CD4-positive, alpha-beta T cell treated with Interleukin-15 for 1 hour (primary cell): Measurements from ENCODE around the gene LDLRAD2.
"Not testable (repeated sequence)": the region's sequence is repeated elsewhere in the genome, so short reads cannot be mapped to it uniquely, and the experiment has no call there.

ENCODE experiments used
- DNase-seq: peaks from one replicate; pipeline ENCODE4 v3.0.0-alpha.2; 2020

Gene LDLRAD2

DNA sequence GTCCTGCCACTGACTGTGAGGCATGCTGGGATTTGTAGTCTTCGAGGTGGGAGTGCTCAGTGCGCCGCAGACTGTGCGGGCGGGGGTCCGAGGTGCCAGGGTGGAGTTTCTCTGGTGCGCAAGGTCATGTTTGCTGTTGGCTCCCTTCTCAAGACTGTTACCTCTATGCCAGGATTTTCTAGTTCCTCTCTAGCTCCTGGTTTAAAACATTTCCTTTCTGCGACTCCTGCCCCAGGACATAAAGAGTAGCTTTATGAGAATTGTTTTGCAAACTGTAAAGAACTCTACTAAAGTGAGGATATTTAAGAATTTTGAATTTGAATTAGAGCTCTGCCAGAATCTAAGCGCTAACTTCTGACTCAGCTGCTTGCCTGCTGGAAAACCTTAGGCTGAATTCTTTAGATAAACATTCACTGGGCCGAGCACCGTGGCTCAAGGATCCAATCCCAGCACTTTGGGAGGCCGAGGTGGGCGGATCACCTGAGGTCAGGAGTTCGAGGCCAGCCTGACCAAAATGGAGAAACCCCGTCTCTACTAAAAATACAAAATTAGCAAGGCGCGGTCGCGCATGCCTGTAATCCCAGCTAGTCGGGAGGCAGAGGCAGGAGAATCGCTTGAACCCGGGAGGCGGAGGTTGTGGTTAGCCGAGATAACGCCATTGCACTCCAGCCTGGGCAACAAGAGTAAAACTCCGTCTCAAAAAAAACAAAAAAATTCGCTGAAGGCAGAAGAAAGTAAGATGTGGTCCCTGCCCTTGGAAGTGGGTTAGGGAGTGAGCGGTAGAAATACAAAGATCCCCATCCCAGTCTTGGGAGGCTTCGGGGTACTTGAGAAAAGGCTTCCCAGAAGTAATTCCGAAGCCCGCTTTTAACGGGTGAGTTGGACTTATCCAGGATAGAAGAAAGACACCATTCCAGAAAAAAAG is 28.1 kb upstream of the LDLRAD2 start:
- no peak for DNase-seq

DNA sequence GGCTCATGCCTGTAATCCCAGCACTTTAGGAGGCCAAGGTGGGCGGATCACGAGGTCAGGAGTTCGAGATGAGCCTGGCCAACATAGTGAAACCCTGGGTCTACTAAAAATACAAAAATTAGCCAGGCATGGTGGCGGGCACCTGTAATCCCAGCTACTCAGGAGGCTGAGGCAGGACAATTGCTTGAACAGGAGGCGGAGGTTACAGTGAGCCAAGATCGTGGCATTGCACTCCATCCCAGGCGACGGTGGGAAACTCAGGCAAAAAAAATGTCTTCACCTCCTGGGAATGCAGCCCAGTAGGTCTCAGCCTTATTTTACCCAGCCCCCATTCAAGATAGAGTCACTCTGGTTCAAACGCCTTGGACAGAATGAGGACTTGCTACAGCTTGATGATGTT is 26.3 kb upstream of the LDLRAD2 start:
- not testable (repeated sequence) for DNase-seq

DNA sequence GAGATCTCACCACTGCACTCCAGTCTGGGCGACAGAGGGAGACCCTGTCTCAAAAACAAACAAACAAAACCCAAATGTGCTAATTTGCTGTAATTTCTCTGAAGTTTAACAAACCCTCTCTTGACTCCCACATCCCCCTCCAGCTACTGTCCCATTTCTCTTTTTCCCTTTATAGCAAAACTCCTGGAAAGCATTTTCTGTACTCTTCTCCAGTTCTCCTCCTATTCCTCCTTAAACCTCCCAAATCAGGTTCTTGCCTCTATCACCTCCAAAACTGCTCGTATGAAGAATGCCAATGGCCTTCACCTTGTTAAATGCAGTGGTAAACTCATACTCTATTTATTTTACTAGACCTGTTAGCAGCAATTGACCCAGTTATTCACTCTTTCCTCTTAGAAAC is 25.4 kb upstream of the LDLRAD2 start:
- DNase-seq, result no peak

DNA sequence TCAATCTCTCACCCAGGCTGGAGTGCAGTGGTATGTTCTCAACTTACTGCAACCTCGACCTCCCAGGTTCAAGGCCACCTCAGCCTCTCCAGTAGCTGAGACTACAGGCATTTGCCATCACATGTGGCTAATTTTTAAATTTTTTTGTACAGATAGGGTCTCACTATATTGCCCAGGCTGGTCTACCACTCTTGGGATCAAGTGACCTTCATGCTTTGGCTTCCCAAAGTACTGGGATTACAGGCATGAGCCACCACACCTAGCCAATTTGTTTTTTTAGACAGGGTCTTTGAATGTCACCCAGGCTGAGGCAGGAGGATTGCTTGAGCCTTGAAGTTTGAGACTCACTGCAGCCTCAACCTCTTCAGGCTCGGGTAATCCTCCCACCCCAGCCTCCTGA is 19.0 kb upstream of the LDLRAD2 start:
- no peak for DNase-seq

DNA sequence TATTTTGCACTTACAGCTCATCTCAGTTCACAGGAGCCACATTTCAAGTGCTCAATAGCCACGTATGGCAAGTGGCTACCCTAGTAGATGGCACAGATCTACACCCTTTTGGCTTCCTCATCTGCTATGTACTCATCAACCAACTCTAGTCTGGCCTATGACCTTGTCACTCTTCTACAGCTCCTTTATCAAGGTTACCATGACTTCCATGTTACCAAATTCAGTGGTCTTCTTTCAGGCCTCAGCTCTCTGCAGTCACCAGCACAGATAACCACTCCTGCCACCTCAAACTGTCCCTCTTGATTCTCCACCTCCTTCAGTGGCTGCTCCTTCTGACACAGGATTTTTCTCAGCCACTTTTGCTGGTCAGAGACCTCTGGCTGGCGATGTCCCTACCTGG is 17.4 kb upstream of the LDLRAD2 start:
- no peak for DNase-seq

DNA sequence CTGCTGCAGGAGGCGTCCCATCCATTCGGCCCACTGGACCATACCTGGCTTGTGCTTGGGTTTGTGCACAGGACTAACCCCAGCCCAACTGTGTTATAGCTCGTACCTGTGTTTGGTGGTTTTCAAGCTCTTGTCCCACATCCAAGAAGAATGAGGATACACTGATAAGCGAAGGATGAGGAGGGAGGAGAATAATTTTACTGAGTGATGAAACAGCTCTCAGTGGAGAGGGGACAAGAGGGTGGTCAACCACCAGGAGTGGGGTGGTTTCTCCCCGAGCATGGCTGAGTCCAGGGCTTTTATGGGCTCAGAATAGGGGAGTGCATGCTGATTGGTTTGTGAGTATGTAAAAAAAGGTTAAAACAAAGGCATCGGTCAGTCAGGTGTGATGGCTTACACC is 17.0 kb upstream of the LDLRAD2 start:
- no peak for DNase-seq

DNA sequence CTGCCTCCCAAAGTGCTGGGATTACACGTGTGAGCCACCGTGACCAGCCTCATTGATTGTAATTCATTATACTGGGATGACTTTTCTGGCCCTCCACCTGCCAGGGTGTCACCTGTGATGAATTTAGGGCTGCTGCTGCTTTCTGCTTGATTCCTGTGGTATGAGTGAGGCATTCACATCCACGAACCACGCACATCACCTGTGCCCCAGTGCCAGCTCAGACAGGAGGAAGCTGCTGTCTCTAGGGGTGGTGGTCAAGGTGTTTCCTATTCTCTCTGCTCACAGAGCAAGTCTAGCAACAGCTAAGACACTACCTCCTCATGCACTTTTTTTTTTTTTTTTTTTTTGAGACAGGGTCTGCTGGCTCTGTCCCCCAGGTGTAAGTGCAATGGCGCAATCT is 12.3 kb upstream of the LDLRAD2 start:
- DNase-seq, result no peak

DNA sequence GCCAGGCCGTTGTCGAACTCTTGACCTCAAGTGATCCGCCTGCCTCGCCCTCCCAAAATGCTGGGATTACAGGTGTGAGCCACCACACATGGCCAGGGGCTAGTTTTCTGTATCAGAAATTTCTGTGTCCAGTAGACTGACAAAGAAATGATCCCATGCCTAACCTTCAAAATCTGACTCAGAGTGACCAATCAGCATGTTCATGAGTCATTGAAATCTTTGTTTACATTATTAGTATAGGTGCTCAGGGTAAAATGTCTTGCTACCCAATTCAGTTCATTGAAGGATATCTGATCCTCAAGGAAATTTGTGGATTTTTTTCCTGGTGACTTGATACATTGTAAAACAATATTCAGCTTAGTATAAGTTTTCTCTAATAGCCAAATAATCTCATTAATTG is 11.0 kb upstream of the LDLRAD2 start:
- DNase-seq, result no peak

DNA sequence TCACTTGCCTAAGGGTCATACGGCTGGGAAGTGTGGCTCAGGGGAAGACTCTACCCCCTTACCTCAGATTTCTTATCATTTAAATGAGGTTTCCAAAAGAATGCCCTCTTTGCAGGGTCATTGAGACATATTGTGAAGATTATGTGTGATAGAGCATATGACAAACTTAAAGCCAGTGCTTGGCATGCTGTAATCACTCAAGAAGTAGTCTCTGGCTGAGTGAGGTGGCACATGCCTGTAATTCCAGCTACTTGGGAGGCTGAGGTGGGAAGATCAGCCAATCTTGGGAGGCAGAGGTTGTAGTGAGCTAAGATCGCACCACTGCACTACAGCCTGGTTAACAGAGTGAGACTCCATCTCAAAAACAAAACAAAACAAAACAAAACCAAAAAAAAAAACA is 7.5 kb upstream of the LDLRAD2 start:
- DNase-seq, result no peak

DNA sequence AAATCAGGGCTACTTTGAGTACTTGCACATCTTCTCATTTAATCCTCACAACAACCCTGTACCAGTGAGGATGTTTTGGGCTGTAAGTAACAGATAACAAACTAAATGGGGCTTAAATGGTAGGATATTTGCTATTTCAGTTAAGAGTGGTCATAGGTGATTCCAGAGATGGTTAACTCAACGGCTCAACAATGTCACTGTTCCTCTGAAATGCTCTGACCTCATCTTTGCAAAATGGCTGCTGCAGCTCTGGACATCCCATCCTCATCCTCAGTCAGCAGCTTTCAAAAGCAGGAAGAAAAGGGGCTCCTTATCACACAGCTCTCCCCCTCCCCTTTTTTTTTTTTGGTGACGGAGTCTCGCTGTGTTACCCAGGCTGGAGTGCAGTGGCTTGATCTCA is 1.5 kb downstream of the LDLRAD2 start:
- DNase-seq, result no peak

DNA sequence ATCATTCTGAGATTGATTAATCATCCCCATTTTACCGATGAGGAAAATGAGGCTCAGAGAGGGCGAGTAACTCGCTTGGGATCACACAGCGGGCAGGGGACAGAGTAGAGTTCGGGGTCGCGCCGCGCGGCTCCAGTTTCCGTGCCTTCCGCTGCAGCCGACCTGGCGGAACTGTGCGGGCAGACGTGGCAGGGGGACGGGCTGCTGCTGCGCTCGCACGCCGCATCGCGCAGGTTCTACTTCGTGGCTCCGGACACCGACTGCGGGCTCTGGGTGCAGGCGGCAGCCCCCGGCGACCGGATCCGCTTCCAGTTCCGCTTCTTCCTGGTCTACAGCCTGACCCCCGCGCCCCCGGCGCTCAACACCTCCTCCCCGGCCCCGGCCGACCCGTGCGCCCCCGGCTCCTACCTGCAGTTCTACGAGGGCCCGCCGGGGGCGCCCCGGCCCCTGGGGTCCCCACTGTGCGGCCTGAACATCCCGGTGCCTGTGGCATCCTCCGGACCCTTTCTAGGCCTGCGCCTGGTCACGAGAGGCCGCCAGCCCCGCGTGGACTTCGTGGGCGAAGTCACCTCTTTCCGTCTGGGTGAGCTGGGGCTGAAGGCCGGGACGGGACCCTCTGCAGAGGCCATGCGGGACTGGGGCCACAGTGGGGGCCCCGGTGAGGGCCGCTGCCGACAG is 2.3 kb downstream of the LDLRAD2 start:
- DNase-seq, result peak; percentile 24

DNA sequence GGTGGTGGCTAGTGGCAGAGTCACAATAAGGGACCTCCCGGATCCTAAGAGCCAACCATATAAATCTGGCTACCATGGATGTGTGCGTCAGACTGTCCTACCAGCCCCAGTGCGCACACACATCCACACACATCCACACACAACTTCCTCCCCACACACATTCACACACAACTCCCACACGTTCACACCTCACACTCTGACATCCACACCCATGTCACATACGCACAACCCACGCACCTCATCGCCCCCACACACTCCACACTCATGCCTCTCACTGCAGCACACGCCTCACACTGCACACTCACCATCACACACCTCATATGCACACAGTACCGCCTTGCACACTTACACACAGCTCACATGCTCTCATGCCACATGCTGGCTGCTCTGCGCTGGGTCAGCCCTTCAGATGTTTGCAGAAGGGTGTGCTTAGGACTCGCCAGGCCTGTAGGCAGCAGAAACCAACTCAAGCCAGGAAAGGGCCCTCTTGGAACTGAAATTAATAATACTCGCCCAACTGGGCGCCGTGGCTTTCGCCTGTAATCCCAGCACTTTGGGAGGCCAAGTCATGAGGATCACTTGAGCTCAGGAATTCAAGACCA is 3.0 kb downstream of the LDLRAD2 start:
- no peak for DNase-seq

DNA sequence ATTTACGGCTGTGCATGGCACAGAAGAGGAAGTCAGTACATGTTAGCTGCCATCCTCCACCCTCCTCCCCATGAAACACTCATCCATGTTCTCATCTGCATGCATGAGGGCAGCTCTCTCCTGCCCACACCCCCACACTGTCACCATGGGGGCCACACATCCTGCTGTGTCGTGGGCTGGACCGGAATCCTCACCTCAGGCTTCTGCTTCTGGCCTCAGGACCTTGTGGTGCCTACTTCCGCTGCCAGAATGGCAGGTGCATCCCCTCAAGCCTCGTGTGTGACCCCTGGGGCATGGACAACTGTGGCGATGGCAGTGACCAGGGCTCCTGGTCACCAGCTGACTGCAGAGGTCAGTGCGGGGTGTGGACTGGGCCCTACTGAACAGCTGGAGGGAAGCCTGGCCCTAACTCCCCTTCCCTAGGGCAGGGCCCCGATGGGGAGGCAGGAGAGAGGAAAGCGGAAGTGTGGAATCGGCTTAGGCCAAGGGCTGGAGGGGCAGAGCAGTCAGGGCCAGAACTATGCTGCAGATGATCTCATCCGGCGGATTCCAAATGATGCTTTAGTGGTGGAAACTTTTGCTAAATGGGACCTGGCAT is 3.8 kb downstream of the LDLRAD2 start:
- peak; percentile 36 for DNase-seq

DNA sequence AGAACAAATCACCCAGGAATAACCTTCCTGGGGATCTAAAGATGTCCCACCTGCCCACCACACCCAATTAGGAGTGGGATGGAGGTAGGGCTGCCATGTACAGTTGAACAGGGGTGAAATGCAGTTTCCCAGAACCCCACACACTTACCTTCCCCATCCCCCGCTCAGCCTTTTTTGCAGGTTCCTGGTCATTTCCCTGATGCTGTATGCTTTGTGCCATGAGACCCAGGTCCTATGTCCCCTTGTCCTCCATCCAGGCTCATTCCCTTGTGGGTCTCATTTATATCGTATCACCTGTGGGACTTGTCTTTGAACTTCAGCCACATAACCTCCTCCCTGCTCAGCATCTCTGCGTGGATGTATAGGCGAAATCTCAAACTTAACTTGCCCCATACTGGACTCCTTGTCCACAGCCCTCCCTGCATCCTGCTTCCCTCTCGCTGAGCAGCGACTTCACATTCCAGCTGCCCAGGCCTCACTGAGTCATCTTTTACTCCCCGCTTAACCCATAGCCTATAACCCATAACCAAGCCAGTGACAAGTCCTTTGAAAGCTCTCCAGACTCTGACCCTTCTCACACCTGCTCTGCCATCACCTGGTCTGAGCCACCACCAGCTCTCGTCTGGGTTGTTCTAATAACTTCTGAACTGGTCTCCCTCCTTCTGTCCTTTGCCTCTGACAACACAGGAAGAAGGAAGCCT is 4.7 kb downstream of the LDLRAD2 start:
- no peak for DNase-seq

DNA sequence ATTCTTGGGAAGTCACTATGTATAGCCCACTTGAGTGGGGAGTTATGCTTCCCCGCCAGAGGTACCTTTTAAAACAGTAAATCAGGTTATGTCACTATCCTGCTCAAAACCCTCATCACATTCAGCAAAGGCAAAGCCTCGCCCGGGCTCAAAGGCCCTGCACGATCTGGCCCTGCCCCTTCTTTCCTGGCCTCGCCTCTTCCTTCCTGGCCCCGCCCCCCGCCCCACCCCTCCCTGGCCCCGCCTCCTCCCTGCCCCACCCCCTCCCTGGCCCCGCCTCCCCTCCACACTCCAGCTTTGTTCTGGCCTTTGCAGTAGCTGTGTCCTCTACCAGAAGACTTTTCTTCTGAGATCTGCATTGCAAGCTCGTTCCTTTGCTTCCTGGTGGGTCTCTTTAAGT is 6.6 kb downstream of the LDLRAD2 start:
- DNase-seq, result peak; percentile 32

DNA sequence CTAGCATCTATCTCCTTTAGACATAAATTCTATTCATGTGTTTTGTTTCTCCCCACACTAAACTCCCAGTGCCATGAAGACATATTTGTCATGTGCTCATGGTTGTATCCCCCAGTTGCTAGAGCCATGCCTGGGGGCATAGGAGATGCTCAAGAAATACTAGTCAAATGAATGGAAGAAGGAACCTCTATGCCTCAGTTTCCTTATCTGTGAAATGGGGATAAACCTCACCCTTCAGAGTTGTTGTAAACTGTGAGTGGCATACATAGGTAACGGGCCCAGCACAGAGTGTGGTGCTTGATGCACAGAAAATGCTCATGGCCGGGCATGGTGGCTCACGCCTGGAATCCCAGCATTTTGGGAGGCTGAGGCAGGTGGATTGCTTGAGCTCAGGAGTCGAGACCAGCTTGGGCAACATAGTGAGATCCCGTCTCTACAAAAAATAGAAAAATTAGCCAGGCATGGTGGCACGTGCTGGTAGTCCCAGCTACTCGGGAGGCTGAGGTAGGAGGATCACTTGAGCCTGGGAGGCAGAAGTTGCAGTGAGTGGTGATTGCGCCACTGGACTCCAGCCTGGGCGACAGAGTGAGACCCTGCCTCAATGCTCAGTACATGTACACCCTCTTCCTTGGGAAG is 8.7 kb downstream of the LDLRAD2 start:
- DNase-seq, result no peak

DNA sequence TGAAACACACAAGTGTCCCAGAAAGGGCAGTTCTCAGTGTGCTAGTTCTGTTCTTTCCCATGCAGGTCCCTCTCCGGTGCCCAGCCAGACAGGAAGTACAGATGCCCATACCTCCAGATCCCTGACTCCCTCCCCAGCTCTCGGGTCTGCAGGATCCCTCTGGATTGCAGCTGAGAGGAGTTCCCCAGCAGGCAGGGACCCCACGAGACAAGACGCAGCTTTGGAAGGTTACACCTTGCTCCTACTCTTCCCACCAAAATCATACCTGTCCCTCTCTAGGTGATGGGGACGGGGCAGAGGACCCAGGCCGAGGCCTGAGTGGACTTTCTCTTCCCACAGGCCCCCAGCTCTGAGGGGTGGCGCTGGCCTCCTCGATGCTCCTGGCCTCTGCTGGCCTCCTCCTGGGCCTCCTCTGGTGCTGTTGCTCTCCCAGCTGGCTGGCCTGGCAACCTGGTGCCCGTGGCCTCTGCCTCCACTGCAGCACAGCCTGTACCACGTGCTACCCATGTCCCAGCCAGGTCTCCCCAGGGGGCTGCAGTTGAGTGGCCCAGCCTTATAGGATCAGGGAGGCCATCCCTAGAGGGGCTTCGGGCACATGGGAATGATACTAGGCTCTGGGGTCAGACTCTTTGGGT is 9.4 kb downstream of the LDLRAD2 start:
- DNase-seq, result no peak

DNA sequence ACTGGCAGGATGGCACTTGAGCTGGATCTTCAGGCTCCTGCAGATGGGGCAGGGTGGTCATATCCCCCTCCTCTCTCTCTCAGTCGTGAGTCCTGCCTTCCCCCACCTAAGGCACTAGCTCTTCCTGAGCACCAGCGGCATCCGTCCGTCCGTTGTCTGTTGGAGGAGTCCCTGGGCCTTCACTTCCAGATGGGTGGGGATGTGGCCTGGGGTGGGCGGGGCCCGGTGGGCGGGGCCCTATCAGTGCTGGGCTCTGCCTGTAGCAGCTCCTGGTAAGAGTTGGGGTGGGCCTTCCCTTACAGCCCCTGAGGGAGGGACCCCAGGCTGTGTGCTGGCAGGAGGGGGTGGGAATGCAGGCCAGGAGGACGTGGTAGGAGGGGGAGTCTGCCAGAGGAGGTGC is 10.3 kb downstream of the LDLRAD2 start:
- DNase-seq, result no peak

DNA sequence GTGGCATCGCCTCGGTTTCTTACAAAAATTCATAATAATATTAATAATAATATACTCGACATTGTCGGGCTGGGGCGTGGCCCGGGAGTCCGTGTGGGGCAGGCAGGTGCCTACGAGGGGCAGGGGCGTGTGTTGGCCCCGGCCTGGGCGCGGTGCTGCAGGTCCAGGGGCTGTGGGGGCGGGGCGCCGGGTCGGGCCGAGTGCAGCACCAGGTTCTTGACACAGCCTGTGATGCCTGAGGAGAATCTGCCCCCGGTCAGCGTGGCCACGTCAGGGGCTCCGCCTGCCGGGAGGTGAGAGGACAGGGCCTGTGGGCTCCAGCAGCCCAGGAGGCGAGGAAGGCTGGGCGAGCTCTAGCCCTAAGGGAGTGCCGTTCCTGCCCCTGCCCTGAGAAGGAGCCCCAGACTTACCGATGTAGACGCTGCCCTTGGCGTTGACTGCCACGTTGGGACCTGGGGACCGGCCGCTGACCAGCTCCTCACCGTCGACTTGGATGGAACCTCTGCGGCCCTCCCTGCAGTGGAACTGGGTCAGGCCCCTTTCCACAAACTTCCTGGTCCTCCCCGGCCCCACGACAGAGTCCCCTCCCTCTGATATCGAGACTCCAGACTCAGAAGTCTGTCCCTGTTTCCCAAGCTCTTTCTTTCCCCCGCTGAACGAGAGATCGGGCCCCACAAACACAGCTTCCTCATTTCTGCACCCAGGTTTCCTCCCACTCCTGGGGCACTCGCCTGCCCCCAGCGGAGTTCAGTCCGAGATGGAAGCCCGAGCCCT is 11.3 kb downstream of the LDLRAD2 start:
- no peak for DNase-seq

DNA sequence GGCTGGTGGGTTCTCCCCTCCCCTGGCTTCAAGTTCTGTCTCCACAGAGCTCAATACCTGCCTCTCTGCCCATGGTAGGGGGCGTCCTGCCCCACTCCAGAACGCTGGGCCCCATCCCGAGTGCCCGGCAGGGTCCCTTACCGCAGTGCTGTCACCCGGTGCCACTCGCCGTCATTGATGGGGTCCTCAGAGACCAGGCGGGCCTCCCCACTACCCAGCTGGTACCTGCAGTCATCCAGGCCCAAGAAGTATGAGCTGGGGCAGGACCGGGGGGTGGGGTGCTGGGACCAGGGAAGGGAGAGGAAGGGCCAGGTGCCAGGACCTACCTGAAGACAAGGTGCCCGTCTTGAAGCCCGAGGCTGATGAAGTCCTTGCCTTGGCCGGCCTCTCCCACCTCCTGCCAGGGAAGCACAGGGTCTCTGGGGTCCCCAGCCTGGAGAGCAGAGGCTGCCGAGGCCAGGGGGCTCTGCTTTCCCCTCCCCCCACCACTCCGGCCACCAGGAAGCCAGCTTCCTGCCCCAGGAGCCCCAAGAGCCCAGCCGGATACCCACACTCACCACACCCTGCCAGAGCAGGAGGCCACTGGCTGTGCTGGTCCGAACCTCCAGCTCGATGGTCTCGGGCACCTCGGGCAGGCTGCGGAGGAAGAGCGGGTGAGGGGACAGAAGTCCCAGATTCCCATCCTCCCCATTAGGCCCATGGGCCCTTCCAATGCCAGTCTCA is 12.1 kb downstream of the LDLRAD2 start:
- DNase-seq, result no peak
